Measurements from ENCODE around the gene LLGL1.

LLGL1 gene

GRCh38 chr17:18230288-18231141, 5.1 kb downstream of the LLGL1 start:
- no peak for DNase-seq

DNA sequence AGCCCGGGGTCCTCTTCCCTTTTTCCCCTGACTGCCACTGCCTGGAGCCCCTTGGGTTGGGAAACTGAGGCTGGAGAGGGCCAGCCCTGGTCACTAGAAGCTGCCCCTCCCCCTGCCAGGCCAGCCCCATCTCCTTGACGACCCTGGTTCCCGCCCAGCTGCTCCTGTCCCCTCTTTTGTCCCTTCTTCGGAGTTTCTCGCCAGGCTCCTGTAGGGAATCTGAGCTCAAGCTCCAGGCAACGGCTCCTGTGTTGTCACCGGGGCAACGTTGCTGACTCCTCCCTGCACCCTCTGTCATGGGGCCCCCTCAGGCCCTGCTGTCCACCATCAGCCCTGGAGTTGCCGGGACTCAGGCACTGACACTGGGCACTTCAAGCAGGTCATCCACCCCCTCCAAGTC, 5.7 kb downstream of the LLGL1 start:
- DNase-seq, result no peak

- no peak for DNase-seq
These were observed 8.5 kb downstream of the LLGL1 start for GRCh38 chr17:18233803-18234518.

DNA sequence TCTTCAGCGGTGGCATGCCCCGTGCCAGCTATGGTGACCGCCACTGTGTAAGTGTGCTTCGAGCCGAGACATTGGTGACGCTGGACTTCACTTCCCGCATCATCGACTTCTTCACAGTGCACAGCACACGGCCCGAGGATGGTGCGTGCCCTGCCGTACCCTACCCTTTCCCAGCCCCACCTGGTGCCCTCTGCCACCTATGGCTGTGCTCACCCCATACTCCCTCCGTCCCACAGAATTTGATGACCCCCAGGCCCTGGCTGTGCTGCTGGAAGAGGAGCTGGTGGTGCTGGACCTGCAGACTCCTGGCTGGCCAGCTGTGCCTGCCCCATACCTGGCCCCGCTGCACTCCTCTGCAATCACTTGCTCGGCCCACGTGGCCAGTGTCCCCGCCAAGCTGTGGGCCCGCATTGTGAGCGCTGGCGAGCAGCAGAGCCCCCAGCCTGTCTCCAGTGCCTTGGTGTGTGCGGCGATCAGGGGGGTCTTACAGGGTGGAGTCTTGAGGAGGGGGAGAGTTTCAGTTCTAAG, 9.5 kb downstream of the LLGL1 start:
- no peak for DNase-seq

- DNase-seq, result no peak
These were observed 10.4 kb downstream of the LLGL1 start for GRCh38 chr17:18235743-18236256.

DNA sequence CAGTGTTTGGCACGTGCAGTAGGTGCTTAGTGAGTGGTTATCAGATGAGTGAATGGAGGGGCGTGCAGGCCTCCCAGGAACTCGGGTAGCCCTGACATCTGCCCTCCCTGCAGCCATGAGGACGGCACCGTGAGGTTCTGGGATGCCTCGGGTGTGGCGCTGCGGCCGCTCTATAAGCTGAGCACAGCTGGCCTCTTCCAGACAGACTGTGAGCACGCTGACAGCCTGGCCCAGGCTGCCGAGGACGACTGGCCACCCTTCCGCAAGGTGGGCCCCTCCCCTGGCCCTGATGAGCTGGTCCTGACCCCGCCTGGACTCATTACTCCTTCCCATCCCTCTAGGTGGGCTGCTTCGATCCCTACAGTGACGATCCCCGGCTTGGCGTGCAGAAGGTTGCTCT, 11.1 kb downstream of the LLGL1 start:
- no peak for DNase-seq

DNA sequence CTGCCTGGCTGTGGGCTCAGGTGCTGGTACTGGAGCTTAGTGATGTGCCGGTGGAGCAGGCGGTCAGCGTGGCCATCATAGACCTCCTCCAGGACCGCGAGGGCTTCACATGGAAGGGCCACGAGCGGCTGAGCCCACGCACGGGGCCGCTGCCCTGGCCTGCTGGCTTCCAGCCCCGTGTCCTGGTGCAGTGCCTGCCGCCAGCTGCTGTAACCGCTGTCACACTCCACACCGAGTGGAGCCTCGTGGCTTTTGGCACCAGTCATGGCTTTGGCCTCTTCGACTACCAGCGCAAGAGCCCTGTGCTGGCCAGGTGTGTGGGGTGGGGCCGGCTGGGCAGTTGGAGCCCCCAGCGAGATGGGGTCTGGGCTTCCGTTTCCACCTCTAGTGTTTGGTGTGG, 12.0 kb downstream of the LLGL1 start:
- no peak for DNase-seq

DNA sequence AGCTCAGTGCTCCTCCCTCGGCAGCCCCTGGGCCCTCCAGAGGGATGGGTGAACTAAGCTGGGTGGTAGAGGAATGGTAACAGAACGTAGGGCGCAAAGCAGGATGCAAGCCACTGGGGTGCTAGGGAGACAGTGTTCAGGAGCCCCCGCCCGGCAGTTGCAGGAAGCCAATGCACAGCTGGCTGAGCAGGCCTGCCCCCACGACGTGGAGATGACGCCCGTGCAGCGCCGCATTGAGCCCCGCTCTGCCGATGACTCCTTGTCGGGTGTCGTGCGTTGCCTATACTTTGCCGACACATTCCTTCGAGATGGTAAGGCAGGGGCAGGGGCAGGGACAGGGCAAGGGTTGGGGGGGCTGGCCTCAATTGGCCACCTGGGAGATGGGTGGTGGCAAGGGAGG, 12.9 kb downstream of the LLGL1 start:
- DNase-seq, result no peak

DNA sequence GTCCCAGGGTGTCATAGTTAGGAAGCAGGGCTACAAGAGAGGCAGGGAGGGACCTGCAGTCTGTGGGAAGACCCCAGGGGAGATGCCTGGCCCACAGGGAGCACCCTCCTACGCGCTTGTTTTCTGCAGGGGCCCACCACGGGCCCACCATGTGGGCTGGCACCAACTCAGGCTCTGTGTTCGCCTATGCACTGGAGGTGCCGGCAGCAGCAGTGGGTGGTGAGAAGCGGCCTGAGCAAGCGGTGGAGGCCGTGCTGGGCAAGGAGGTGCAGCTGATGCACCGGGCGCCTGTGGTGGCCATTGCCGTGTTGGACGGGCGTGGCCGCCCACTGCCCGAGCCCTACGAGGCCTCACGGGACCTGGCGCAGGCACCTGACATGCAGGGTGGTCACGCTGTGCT, 15.0 kb downstream of the LLGL1 start:
- DNase-seq, result no peak

- no peak for DNase-seq
These were observed 15.9 kb downstream of the LLGL1 start for GRCh38 chr17:18241229-18241871.

- DNase-seq, result no peak
These were observed 19.8 kb downstream of the LLGL1 start for GRCh38 chr17:18245038-18245776.

- no peak for DNase-seq
These were observed 20.8 kb downstream of the LLGL1 start for GRCh38 chr17:18246109-18246725.

- DNase-seq, result no peak
These were observed 21.6 kb downstream of the LLGL1 start for GRCh38 chr17:18246880-18247612.

- no peak for DNase-seq
These were observed 22.2 kb downstream of the LLGL1 start for GRCh38 chr17:18247613-18248001.

DNA sequence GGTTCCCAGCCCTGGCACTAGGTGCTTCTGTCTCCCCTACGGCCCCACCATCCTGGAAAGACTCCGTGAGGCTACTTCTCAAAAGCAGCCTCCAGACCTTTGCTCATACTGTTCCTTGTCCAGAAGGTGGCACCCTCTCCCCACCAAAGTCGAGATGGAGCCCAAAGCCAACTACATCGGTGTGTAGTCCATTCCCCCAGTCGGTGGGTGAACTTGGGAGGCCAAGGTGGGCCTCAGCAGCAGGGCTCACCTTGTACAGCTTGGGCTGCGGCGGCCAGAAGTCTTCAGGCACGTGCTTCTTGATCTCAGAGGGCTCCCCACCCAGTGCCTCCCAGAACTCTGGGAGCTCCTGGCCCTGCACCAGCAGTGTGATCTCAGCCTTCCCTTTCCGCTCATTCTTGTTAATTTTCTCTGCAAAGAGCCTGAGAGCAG, 22.9 kb downstream of the LLGL1 start:
- DNase-seq, result peak; percentile 7

GRCh38 chr17:18248811-18249210, 23.4 kb downstream of the LLGL1 start:
- DNase-seq, result no peak

GRCh38 chr17:18250259-18250658, 24.8 kb downstream of the LLGL1 start:
- no peak for DNase-seq

- no peak for DNase-seq
These were observed 25.3 kb downstream of the LLGL1 start for GRCh38 chr17:18250708-18251107.

- DNase-seq, result no peak
These were observed 25.8 kb downstream of the LLGL1 start for GRCh38 chr17:18251204-18251603.

DNA sequence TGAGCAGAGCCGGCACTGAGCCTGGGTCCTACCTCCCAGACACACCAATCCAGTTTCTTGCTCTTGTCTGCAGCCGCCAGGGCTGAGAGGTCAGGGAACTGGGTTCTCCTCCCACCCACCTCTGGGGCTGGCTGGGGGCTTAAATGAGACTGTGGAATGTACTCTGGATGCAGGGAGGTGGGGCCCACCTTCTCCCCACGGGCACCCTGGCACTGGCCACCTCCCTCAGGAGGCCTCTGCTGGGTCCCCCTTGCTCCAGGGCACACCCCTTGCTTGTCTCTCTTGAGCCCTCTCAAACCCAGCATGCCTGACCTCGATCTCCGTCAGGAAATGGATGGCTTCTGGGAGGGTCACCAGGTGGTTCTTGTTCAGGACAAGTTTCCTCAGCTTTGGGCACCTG, 26.7 kb downstream of the LLGL1 start:
- DNase-seq, result no peak

DNA sequence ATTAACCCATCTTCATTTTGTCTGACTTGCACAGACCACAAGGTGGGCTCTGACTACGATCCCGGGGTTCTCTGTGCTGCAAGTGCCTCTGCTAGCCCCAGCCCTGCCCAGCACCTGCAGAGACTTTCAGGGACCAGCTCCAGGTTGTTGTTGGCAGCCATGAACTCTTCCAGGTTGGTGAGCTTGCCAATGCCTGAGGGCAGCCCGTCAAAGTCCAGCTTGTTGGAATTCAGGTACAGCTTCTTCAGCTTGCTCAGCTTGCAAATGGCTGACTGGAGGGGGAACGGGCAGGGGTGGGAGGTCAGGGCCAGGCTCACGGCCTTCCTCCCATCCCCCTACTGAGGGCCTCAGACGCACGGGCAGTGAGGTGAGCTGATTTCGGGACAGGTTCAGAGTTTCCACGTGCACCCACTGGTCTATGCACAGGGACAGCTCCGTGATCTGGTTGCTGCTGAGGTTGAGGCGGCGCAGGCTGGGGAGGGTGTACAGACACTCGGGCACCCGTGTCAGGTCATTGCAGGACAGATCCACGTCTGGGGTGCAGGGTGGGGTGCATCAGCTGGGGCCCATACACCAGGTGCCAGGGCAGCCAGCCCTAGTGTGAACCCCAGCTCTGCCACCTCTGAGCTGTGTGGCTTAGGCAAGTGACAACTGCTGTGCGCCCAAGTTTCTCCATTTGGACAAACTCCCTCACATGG, 27.9 kb downstream of the LLGL1 start:
- DNase-seq, result no peak

Data from NK-92 treated with Interleukin-12 subunit alpha and Interleukin-12 subunit beta, amount 100 ng/mL, for 24 hours (cell line).